A549 (cell line): ENCODE results near the gene FAM136A.

Experiments used
- EHF ChIP-seq: fragments of 250-450 bp; sonication (Bioruptor Pico); IDR thresholded peaks from 2 replicates; pipeline ENCODE4 v1.5.0; 2020; ENCODE audit warnings: mild to moderate bottlenecking
- MAX ChIP-seq: IDR thresholded peaks from 2 replicates; pipeline ENCODE4 v1.6.1; 2012
- NR3C1 ChIP-seq: fragments of >200 bp; sonication (Bioruptor Twin); formaldehyde crosslinking; IDR thresholded peaks from 3 replicates; pipeline ENCODE4 v1.6.1; 2017
- POLR2A ChIP-seq: IDR thresholded peaks from 2 replicates; pipeline ENCODE4 v1.6.1; 2012; ENCODE audit warnings: mild to moderate bottlenecking, low read length

- TF ChIP-seq MAX: no peak
- TF ChIP-seq NR3C1: no peak
- TF ChIP-seq EHF: no peak
- no peak for TF ChIP-seq POLR2A
Measured at GRCh38 chr2:70321370-70321769, 19.5 kb upstream of the FAM136A start.
